Psoas muscle (tissue), 8 donors: ENCODE measurements around the gene BAHCC1. TPM values are rescaled to one million over a fixed set of nuclear protein-coding genes. Genes with fewer than 3 reads are reported as not detected.
A peak's percentile ranks its signal among the peaks of the same experiment; 100 is the strongest.

Experiments used
- ATAC-seq, 4 donors: fragments of 200-7000 bp; cut with Tn5 transposase; one replicate each; pipeline ENCODE4 v1.9.1; 2020; ENCODE audit warnings: moderate library complexity in 3 of 4, mild to moderate bottlenecking in 2 of 4
- DNase-seq, 2 donors: peaks; one replicate each; pipeline ENCODE4 v3.0.0-alpha.2; 2020
- H3K27ac ChIP-seq: fragments of 200-600 bp; one replicate; pipeline ENCODE4 v1.8.0; 2022
- H3K27me3 ChIP-seq, 3 donors: fragments of 200-600 bp in 1 of 3; one replicate each; pipeline versions ENCODE4 v1.6.1 to v1.8.0; 2013 to 2022; ENCODE audit warnings: low read length in 2 of 3, mild to moderate bottlenecking in 2 of 3, moderate library complexity in 1 of 3; ENCODE audit not compliant: insufficient read depth in 3 of 3
- H3K36me3 ChIP-seq, 2 donors: fragments of 200-600 bp in 1 of 2; one replicate each; pipeline versions ENCODE4 v1.6.1 to v1.8.0; 2013 to 2022; ENCODE audit warnings: low read depth in 1 of 2, mild to moderate bottlenecking in 1 of 2, moderate library complexity in 1 of 2; ENCODE audit not compliant: insufficient read depth in 1 of 2
- H3K4me1 ChIP-seq: fragments of 200-600 bp; one replicate; pipeline ENCODE4 v1.8.0; 2022
- H3K4me3 ChIP-seq: fragments of 200-600 bp; one replicate; pipeline ENCODE4 v1.8.0; 2022; ENCODE audit warnings: mild to moderate bottlenecking
- H3K9me3 ChIP-seq: fragments of 200-600 bp; one replicate; pipeline ENCODE4 v1.8.0; 2022
- WGBS, 3 donors: extraction: QIAGEN DNeasy Blood & Tissue Kit; methylation state at CpG; one replicate each; pipeline versions ENCODE4 v1.1.6 to v1.1.7; 2013; 5-methylcytosine and 5-hydroxymethylcytosine counted together
- intact Hi-C, 2 donors: fragments of 100-400 bp; cut with DNase I; formaldehyde crosslinking; loops; one replicate each; pipeline versions ENCODE4 v1.11.0 to v1.14.2; 2022
- polyA plus RNA-seq, 3 donors: library from polyadenylated mRNA; stranded (reverse); fragments of 200-250 nt; gene quantifications; one replicate each; pipeline ENCODE4 v1.2.3, GENCODE V29; 2013
- total RNA-seq, 4 donors: library from RNA; stranded (reverse); fragmentation: NEBNext Ultra II Directional in 2 of 4; extraction: Animal tissue kit (Norgen Biotek cat#: 25700) in 2 of 4; gene quantifications; one replicate each; pipeline versions ENCODE4 v1.2.1 to v1.2.4, GENCODE V29; 2021 to 2023
- TF ChIP-seq, protein P1 (sequence below): fragments of 200-600 bp; IDR thresholded peaks from one replicate; pipeline ENCODE4 v1.8.0; 2022; ENCODE audit warnings: antibody characterized with exemption
- donor health status: healthy with polysubstance abuse.
- donor health status: DM: no; HTN: no; CAD: no; lungs with moderate emphysema.
- donor health status: Bipolar disorder and iron deficiency.
- donor health status: healthy.
- donor health status: DM: yes; HTN: yes; CAD: no.
- donor health status: DM: no; HTN: no; CAD: no.
- donor health status: DM: no; HTN: no; CAD: no.
- donor health status: DM: yes; HTN: yes; CAD: no.

The BAHCC1 gene
- total and polyA plus RNA-seq, 7 donors = 2.8 to 10.7 (median 6.6) TPM

DNA sequence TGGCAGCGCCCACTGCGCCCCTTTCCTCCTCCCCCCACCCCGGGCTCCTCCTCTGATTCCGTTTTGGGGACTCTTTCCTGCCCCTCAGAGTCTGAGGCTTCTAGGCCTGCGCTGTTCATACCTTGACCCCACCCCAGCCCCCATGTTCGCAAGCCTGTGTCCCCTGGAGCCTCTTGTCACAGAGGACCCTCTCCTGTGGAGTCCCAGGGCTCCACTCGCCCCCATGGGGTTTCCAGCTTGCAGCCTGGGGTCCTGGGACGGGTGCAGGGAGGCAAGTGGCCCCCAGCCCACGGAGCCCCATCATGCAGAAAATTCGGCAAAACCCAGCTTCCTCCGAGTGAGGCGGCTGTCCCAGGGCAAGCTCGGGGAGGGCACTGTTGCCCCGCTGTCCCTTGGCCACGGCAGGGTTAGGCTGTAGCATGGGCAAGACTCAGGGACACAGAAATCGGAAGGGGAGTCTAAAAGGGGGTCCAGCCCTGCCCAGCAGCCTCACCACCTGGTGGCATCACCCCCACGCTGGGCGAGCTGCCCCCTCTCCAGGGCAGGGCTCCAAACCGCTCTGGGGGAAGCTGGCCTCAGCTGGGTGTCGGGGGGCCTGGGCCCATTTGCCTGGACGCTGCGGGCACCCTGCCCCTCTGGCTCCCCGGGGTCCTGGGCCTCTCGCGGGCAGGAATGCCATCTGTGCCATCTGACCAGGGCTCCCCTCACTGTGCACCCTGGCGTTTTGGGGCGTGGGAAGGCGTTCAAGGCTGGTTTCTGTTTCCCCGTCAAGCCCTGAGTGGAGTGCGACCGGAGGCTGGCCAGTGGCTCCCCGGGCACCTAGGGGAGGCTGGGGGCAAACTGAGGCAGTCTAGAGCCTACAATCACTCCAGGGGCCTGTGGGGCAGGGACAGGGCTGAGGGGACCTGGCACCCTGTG is 11.5 kb upstream of the BAHCC1 start:
- WGBS, 3 donors = 89 to 96% (median 94%) methylated on average over 28 to 32 of the region's 32 CpGs
- no peak overlapping the region for H3K27ac ChIP-seq

DNA sequence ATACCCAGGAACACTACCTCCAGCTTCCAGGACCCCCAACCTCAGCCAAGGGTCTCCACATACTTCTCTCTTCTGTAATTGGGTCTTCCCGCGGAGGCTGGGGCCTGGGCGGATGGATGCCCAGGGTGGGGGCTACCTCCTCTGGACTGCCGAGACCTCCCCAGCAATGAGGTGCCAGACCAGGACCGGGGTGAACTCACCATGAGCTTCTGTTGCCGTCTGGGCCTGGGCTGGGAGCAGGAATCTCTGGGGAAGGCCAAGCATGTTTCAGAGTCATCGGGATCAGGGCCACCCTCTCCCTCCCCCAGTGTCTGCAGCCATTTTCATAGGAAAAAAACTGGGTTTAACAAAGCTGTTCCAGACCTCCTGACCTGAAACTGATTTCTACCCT is 10.3 kb upstream of the BAHCC1 start:
- intact Hi-C loops = loop anchor here in 1 of 2 donors (5.0 kb wide), 1 partner anchor 78 kb away; no protein-coding TSS in a partner anchor
- Histone ChIP-seq H3K4me1 (peaks cover 21% of the 10 kb centered on the region), H3K27ac (peak overlapping the region; percentile 99), H3K4me3 (no peak overlapping the region), H3K27me3 (no peaks in the 10 kb centered on the region), H3K36me3 (no peaks in the 10 kb centered on the region), H3K9me3 (no peaks in the 10 kb centered on the region)
- 85 to 96% (median 86%) methylated on average over 7 of the region's 7 CpGs for WGBS, 3 donors
- DNase-seq = no peak
- TF ChIP-seq, protein P1, sequence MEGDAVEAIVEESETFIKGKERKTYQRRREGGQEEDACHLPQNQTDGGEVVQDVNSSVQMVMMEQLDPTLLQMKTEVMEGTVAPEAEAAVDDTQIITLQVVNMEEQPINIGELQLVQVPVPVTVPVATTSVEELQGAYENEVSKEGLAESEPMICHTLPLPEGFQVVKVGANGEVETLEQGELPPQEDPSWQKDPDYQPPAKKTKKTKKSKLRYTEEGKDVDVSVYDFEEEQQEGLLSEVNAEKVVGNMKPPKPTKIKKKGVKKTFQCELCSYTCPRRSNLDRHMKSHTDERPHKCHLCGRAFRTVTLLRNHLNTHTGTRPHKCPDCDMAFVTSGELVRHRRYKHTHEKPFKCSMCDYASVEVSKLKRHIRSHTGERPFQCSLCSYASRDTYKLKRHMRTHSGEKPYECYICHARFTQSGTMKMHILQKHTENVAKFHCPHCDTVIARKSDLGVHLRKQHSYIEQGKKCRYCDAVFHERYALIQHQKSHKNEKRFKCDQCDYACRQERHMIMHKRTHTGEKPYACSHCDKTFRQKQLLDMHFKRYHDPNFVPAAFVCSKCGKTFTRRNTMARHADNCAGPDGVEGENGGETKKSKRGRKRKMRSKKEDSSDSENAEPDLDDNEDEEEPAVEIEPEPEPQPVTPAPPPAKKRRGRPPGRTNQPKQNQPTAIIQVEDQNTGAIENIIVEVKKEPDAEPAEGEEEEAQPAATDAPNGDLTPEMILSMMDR = no peak
- ATAC-seq = no peak

More for the DNA sequence above, 11.5 kb upstream of the BAHCC1 start:
- Histone ChIP-seq H3K9me3 (no peaks in the 10 kb centered on the region), H3K4me3 (no peak overlapping the region), H3K4me1 (peaks cover 12% of the 10 kb centered on the region), H3K27me3 (no peaks in the 10 kb centered on the region), H3K36me3 (no peaks in the 10 kb centered on the region)
- intact Hi-C loops = no loop called here
- ATAC-seq (no peak), DNase-seq (peak in 1 of 2 donors; percentile 51)
- TF ChIP-seq, protein P1 = no peak

DNA sequence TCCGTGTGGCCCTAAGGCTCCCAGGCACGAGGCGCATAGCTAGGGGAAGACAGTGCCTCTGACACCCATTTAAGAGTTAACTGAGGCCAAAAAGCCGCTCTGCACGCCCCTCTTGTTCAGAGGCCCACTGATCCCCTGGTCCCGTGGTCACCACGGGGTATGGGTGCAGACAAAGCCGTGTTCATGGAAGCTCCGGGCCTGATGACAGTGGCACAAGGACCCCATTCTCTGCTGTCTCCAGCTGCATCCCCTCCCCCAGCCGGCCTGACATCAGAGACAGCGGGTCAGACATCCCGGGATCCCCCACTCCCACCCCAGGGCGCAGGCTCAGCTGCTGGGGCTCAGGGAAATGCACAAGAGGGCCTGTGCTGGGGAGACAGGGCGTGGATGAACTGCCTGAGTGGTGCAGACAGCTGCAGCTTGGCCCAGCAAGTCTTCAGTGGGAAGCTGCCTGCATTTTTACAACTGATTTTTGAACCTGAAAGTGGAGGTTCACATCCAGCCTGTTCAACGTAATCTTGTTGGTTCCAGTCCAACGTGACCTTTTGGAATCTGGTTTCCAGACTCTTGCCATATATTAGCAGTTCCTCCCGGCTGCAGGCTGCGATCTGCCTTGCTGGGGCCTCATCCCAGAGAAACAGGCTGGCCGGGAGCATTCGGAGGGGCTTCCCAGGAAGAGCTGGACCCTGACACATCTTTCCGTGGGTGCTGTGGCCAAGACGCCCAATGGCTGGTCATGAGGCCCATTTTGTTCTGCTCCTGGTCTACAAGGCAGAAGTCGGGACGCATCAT is 9.7 kb upstream of the BAHCC1 start:
- WGBS, 3 donors = 71 to 79% (median 71%) methylated on average over 24 of the region's 24 CpGs
- DNase-seq (peak in 1 of 2 donors; percentile 58), ATAC-seq (no peak)
- Histone ChIP-seq H3K36me3 (no peaks in the 10 kb centered on the region), H3K4me1 (peaks cover 21% of the 10 kb centered on the region), H3K27ac (peak overlapping the region; percentile 99), H3K9me3 (no peaks in the 10 kb centered on the region), H3K4me3 (no peak overlapping the region), H3K27me3 (no peaks in the 10 kb centered on the region)
- intact Hi-C loops = loop anchor here (1.0 to 5.0 kb wide), 3 partner anchors 38 to 78 kb away; no protein-coding TSS in a partner anchor
- TF ChIP-seq, protein P1 = no peak

DNA sequence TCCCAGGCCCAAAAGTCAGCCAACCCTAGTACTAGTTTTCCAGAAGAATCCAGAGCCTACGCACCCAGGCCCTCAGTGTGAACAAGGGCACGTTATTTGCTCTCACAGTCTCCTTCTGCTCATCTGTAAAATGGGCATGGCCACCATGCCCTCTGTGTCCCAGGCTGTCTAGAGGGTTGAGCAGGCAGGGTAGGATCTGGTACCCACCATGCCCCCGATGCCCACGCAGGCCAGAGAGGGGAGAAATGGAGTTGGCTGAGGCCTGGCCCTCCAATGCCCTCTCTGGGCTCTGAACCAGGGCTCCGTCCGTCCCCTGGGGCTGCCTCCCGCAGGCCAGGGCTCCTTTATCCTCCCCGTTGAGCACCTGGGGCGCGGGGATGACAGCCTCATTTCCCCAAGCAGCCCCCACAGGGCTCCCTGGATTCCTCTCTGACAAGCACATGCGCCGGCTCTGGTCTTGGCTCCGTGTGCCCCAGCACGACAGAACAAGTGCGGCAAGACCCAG is 9.1 kb upstream of the BAHCC1 start:
- intact Hi-C loops = loop anchor here (1.0 to 5.0 kb wide), 3 partner anchors 39 to 79 kb away; no protein-coding TSS in a partner anchor
- H3K4me1 ChIP-seq = peaks cover 21% of the 10 kb centered on the region
- TF ChIP-seq, protein P1 = no peak
- H3K27me3 ChIP-seq = no peaks in the 10 kb centered on the region
- no peak for DNase-seq
- H3K9me3 ChIP-seq = no peaks in the 10 kb centered on the region
- peak overlapping the region; percentile 95 for H3K4me3 ChIP-seq
- H3K36me3 ChIP-seq = no peaks in the 10 kb centered on the region
- H3K27ac ChIP-seq = peak overlapping the region; percentile 99
- ATAC-seq = peak in 1 of 4 donors; percentile 41
- 20 to 45% (median 23%) methylated on average over 12 to 15 of the region's 15 CpGs for WGBS, 3 donors
